Measurements from ENCODE around the gene DLG2.

DNA sequence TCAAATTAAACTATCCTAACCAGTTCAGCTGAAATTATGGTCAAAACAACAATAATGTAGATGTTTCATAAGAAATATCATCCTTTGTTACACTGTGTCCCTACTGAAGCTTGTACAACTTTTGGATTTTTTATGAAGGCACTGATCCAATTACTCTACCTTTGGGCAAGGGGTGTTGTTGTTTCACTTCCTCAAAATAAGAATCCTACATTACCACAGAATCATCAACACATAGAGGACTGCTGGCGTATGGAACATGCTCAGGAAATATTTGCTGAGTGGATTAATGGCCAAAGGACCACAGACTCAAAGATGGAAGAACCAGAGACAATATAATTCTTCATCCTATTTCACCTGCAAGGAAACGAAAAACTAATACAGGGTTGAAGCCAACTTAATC is 1433.4 kb downstream of the DLG2 start:
- TF ChIP-seq CTCF (IDR thresholded peaks at IDR 0.05; ENCODE audit: low read length) (no peak), EZH2 (optimal IDR thresholded peaks at IDR 0.05; ENCODE audit: low read depth, low read length) (no peak), EZH2phosphoT487 (IDR thresholded peaks at IDR 0.05; ENCODE audit: low read length) (no peak)

Data from MM.1S (cell line).